Heart right ventricle (tissue), 16 donors: ENCODE results near the gene POLR1C. TPM values are rescaled to one million over a fixed set of nuclear protein-coding genes. Genes with fewer than 3 reads are reported as not detected.

Experiments used
- ATAC-seq, 8 donors: fragments of 200-7000 bp; cut with Tn5 transposase; one replicate each; pipeline ENCODE4 v1.9.1; 2020; ENCODE audit warnings: mild to moderate bottlenecking in 8 of 8, moderate library complexity in 8 of 8, moderate number of reproducible peaks in 1 of 8
- DNase-seq, 2 donors: peaks; one replicate each; pipeline ENCODE4 v3.0.0-alpha.2; 2020
- H3K27ac ChIP-seq, 10 donors: fragments of 200-600 bp; sonication (generic) in 2 of 10; one replicate each; pipeline versions ENCODE4 v1.5.0 to v1.8.0; 2020 to 2022; ENCODE audit warnings: mild to moderate bottlenecking in 3 of 10
- H3K27me3 ChIP-seq, 7 donors: fragments of 200-600 bp; one replicate each; pipeline ENCODE4 v1.8.0; 2021 to 2022; ENCODE audit warnings: mild to moderate bottlenecking in 2 of 7
- H3K36me3 ChIP-seq, 9 donors: fragments of 200-600 bp; sonication (generic) in 1 of 9; one replicate each; pipeline versions ENCODE4 v1.5.0 to v1.8.0; 2020 to 2022; ENCODE audit warnings: mild to moderate bottlenecking in 2 of 9
- H3K4me1 ChIP-seq, 9 donors: fragments of 200-600 bp; sonication (generic) in 1 of 9; one replicate each; pipeline versions ENCODE4 v1.5.0 to v1.8.0; 2020 to 2022; ENCODE audit warnings: mild to moderate bottlenecking in 4 of 9
- H3K4me3 ChIP-seq, 10 donors: fragments of 200-600 bp; sonication (generic) in 2 of 10; one replicate each; pipeline versions ENCODE4 v1.5.0 to v1.8.0; 2020 to 2022; ENCODE audit warnings: mild to moderate bottlenecking in 7 of 10, moderate library complexity in 2 of 10
- H3K9me3 ChIP-seq, 11 donors: fragments of 200-600 bp in 10 of 11; sonication (generic) in 2 of 11; one replicate each; pipeline versions ENCODE4 v1.5.0 to v1.8.0; 2013 to 2022; ENCODE audit warnings: mild to moderate bottlenecking in 2 of 11, control low read depth in 1 of 11, moderate library complexity in 1 of 11
- WGBS, 2 donors: extraction: QIAGEN DNeasy Blood & Tissue Kit; methylation state at CpG; one replicate each; pipeline ENCODE4 v1.1.7; 2013; ENCODE audit warnings: inconsistent platforms in 1 of 2; 5-methylcytosine and 5-hydroxymethylcytosine counted together
- intact Hi-C, 10 donors: fragments of 100-400 bp; cut with DNase I; formaldehyde crosslinking; loops; one replicate each; pipeline versions ENCODE4 v1.11.1 to v1.14.2; 2022
- polyA plus RNA-seq, 2 donors: library from polyadenylated mRNA; stranded (reverse); fragments of 200-250 nt; gene quantifications; one replicate each; pipeline ENCODE4 v1.2.3, GENCODE V29; 2013
- total RNA-seq, 10 donors: library from RNA; stranded (reverse); fragmentation: NEBNext Ultra II Directional in 3 of 10; extraction: Animal tissue kit (Norgen Biotek cat#: 25700) in 3 of 10; gene quantifications; one replicate each; pipeline versions ENCODE4 v1.2.1 to v1.2.4, GENCODE V29; 2021 to 2023
- TF ChIP-seq, protein P1 (sequence below), 9 donors: fragments of 200-600 bp; sonication (generic) in 2 of 9; IDR thresholded peaks; one replicate each; pipeline versions ENCODE4 v1.5.0 to v1.8.0; 2021 to 2022; ENCODE audit warnings: antibody characterized with exemption in 9 of 9, mild to moderate bottlenecking in 5 of 9, moderate library complexity in 1 of 9
- donor health status: Arrhythmogenic right ventricular cardiomyopathy.
- donor health status: ischemic (EF 13 %, LVEDD 7.1; RV severe dilation, severe dysfunction).
- donor health status: healthy with polysubstance abuse.
- donor health status: DM: no; HTN: yes; CAD: no.
- donor health status: DM: no; HTN: no; CAD: no.
- donor health status: ischemic (EF 25% LVEDD 6.9; RV normal size, moderate dysfunction).
- donor health status: ischemic (EF 25% LVEDD 5.7; RV mildly dilated, moderate dysfunction).
- donor health status: healthy.
- donor health status: DM: yes; HTN: yes; CAD: no.
- donor health status: Ischemic cardiomyopathy.
- donor health status: ischemic (EF 35%, LVEDD 5.7; RV mildly dilated, moderate dysfunction).
- donor health status: nonischemic (EF 11% LVEDD 7.7; RV severe dilation, severe dysfunction).
- donor health status: DM: yes; HTN: yes; CAD: no.
- donor health status: PGD.
- donor health status: ischemic (EF 29% LVEDD 5.4; RV normal size, mild dysfunction).
- donor health status: nonischemic (EF 23%, LVEDD 6.1; RV moderate dilation, normal function).

The POLR1C gene
- total and polyA plus RNA-seq, 12 donors, result 10.3 to 35.5 (median 15.3) TPM

DNA sequence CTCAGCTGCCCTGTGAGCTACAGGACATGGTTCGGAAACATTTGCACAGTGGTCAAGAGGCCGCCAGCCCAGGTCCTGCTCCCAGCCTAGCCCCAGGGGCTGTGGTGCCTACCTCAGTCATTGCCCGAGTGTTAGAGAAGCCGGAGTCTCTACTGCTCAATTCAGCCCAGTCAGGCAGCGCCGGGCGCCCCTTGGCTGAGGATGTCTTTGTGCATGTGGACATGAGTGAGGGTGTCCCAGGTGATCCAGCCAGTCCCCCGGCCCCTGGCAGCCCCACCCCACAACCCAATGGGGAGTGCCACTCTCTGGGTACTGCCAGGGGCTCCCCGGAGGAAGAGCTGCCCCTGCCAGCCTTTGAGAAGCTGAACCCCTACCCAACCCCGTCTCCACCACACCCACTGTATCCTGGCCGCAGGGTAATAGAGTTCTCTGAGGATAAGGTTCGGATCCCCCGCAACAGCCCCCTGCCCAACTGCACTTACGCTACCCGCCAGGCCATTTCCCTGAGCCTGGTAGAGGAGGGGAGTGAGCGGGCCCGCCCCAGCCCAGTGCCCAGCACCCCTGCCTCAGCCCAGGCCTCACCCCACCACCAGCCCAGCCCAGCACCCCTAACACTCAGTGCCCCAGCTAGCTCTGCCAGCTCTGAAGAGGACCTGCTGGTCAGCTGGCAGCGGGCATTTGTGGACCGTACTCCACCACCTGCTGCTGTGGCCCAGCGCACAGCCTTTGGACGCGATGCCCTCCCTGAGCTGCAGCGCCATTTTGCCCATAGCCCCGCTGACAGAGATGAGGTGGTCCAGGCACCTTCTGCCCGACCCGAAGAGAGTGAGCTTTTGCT is 11.9 kb upstream of the POLR1C start:
- no peak for DNase-seq
- intact Hi-C loops, result loop anchor here in 9 of 10 donors (2.0 to 10.0 kb wide), 9 partner anchors 38 to 320 kb away; partner anchors contain the start of genes CUL9 (in 1 of the 9), DLK2 (in 1 of the 9) and ZNF318 (in 1 of the 9)

DNA sequence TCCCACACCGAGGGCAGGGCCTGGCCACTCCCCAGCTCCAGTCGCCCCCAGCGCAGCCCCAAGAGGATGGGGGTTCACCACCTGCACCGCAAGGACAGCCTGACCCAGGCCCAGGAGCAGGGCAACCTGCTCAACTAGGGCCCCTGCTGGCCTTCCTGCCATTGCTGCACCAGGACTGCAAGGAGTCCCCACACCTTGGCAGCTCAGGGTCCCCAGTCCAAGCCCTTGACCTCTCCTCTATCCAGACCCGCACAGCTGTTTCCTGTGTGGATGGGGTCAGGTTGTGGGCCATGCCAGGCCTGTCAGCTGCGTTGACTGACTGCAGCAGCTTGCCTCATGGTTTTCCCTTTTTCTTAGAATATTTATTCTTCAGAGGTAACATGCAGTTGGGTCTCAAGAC is 11.2 kb upstream of the POLR1C start:
- no peaks in the 10 kb centered on the region for H3K9me3 ChIP-seq
- WGBS, 2 donors, result 60 to 76% methylated on average over 6 of the region's 6 CpGs
- peaks cover 0 to 27% (median 0%) of the 10 kb centered on the region in 7 donors for H3K27me3 ChIP-seq
- no peak overlapping the region for H3K4me3 ChIP-seq
- TF ChIP-seq, protein P1, sequence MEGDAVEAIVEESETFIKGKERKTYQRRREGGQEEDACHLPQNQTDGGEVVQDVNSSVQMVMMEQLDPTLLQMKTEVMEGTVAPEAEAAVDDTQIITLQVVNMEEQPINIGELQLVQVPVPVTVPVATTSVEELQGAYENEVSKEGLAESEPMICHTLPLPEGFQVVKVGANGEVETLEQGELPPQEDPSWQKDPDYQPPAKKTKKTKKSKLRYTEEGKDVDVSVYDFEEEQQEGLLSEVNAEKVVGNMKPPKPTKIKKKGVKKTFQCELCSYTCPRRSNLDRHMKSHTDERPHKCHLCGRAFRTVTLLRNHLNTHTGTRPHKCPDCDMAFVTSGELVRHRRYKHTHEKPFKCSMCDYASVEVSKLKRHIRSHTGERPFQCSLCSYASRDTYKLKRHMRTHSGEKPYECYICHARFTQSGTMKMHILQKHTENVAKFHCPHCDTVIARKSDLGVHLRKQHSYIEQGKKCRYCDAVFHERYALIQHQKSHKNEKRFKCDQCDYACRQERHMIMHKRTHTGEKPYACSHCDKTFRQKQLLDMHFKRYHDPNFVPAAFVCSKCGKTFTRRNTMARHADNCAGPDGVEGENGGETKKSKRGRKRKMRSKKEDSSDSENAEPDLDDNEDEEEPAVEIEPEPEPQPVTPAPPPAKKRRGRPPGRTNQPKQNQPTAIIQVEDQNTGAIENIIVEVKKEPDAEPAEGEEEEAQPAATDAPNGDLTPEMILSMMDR (IDR thresholded peaks at IDR 0.05), result no peak
- peaks cover 5 to 50% (median 37%) of the 10 kb centered on the region in 9 donors for H3K4me1 ChIP-seq
- no peak for ATAC-seq
- peaks cover 0 to 52% (median 23%) of the 10 kb centered on the region in 9 donors for H3K36me3 ChIP-seq
- H3K27ac ChIP-seq, result peak overlapping the region in 1 of 10 donors; percentile 21
- intact Hi-C loops, result loop anchor here (1.0 to 10.0 kb wide), 11 partner anchors 38 to 321 kb away; partner anchors contain the start of genes DLK2 (in 4 of the 10) and CUL9 (in 1 of the 10)
- no peak for DNase-seq

More for the DNA sequence above, 11.9 kb upstream of the POLR1C start:
- Histone ChIP-seq H3K27me3 (peaks cover 0 to 27% (median 0%) of the 10 kb centered on the region in 7 donors), H3K36me3 (peaks cover 0 to 58% (median 23%) of the 10 kb centered on the region in 9 donors), H3K9me3 (no peaks in the 10 kb centered on the region), H3K4me1 (peaks cover 5 to 52% (median 37%) of the 10 kb centered on the region in 9 donors), H3K27ac (no peak overlapping the region), H3K4me3 (no peak overlapping the region)
- WGBS, 2 donors, result 95% methylated on average over 26 of the region's 26 CpGs
- ATAC-seq, result no peak
- TF ChIP-seq, protein P1 (IDR thresholded peaks at IDR 0.05), result no peak

DNA sequence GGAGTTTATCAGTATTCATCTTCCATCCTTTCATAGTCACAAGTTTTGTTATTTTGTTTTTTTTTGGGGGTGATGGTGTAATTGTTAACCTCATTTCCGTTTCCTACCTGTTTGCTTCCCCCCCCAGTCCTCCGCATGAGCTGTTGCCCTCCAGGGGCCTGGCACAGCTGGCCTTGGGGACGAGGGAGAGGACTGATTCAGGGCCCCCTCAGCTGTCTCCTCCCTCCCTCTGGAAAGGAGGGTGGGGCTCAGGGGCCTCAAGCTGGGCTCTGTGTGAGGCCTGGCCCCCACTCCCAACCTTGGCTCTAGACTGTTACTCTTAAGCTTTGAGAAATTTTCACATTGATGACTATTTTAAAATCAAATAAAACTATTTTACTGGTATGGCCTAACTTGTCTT is 10.7 kb upstream of the POLR1C start:
- 75 to 82% methylated on average over 3 of the region's 3 CpGs for WGBS, 2 donors
- Histone ChIP-seq H3K4me3 (no peak overlapping the region), H3K36me3 (peaks cover 0 to 52% (median 23%) of the 10 kb centered on the region in 9 donors), H3K4me1 (peaks cover 5 to 55% (median 37%) of the 10 kb centered on the region in 9 donors), H3K9me3 (no peaks in the 10 kb centered on the region), H3K27me3 (peaks cover 0 to 27% (median 0%) of the 10 kb centered on the region in 7 donors), H3K27ac (peak overlapping the region in 2 of 10 donors; percentile 21 to 23)
- ATAC-seq (no peak), DNase-seq (no peak)
- intact Hi-C loops, result loop anchor here in 9 of 10 donors (1.0 to 10.0 kb wide), 11 partner anchors 39 to 321 kb away; partner anchors contain the start of genes DLK2 (in 3 of the 9) and CUL9 (in 1 of the 9)
- TF ChIP-seq, protein P1 (IDR thresholded peaks at IDR 0.05), result no peak
